ENCODE results near the gene WDFY3. TPM values are rescaled to one million over a fixed set of nuclear protein-coding genes. Genes with fewer than 3 reads are reported as not detected.

The WDFY3 gene
- total and polyA plus RNA-seq, 9 of the 15 experiments (the other 6 are each of a cell fraction or from before 2014, with no cell fraction given) = 0.58 to 13.5 (median 9.4) TPM

DNA sequence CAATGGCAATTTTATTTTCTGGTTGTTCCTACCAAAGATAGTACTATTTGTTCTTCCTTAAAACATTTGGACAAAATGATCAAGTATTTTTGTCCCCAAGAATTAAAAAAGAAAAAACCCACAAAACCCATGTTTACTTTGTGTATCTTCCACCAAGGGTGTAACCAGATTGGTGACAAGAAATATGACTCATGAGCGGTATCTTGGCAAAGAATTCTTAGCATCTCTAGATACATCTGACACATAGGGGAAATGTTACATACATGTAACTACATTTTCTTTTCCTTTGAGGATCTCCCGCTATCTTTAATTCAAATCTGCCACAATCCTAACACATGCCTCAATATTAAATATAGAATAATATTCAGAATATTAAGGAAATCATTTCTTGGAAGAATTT is 78.7 kb downstream of the WDFY3 start (continued):
- TF ChIP-seq PBX2 (CRISPR knock-in tag; IDR thresholded peaks at IDR 0.05; ENCODE audit: low read depth) (no peak), PBX2 (tag; conservative IDR thresholded peaks at IDR 0.05; ENCODE audit: low read depth) (0 out of 2 replicates have a peak, but pooled peaks have one; percentile 14), PRMT5 (CRISPR knock-in tag; IDR thresholded peaks at IDR 0.05) (no peak), JUN (IDR thresholded peaks at IDR 0.05; ENCODE audit: borderline replicate concordance, low read depth, low read length) (0 out of 2 replicates have a peak, but pooled peaks have one; percentile 43), JUN (CRISPR knock-in tag; IDR thresholded peaks at IDR 0.05; ENCODE audit: borderline replicate concordance) (no peak), SMARCE1 (IDR thresholded peaks at IDR 0.05) (0 out of 2 replicates have a peak, but pooled peaks have one; percentile 40), ARID1B (IDR thresholded peaks at IDR 0.05) (peak; percentile 49; the same call in 1 of the 2 replicates)

- Histone ChIP-seq H3K4me1 (replicated peaks in 1 of 2; ENCODE audit: control insufficient read depth in 2 of 2, insufficient read depth in 2 of 2, low read length in 2 of 2) (peaks cover 0 to 5% of the 10 kb centered on the region in 2 experiments; a peak in 2 of 5 replicates), H3K27me3 (ENCODE audit: control insufficient read depth in 2 of 2, insufficient read depth in 2 of 2, low read length in 2 of 2) (no peaks in the 10 kb centered on the region), H3K27ac (ENCODE audit: extremely low read depth, low read depth, low read length) (no peak overlapping the region), H3K9me1 (ENCODE audit: control insufficient read depth, insufficient read depth, low read length) (no peaks in the 10 kb centered on the region), H3K4me2 (ENCODE audit: insufficient read depth, low read length) (no peak overlapping the region), H3K4me3 (no peak overlapping the region), H4K20me1 (replicated peaks; ENCODE audit: control insufficient read depth, insufficient read depth, low read length) (no peaks in the 10 kb centered on the region), H2AFZ (ENCODE audit: low read depth, low read length) (no peak overlapping the region), H3K9me3 (replicated peaks; ENCODE audit: control insufficient read depth, insufficient read depth, low read depth, low read length) (no peaks in the 10 kb centered on the region), H3K9ac (ENCODE audit: insufficient read depth in 1 of 2, low read depth in 2 of 2, low read length in 2 of 2) (no peak overlapping the region), H3K36me3 (ENCODE audit: control insufficient read depth, insufficient read depth, low read length) (no peaks in the 10 kb centered on the region), H3K79me2 (ENCODE audit: control insufficient read depth, insufficient read depth, low read length) (no peaks in the 10 kb centered on the region)
- in situ Hi-C loops (cut with MboI) (no loop called here), intact Hi-C loops (cut with micrococcal nuclease) (no loop called here)
- DNase-seq (ENCODE audit: extremely low read depth in 1 of 4, low spot score in 3 of 4) = no peak
- 25% methylated on average over 4 of the region's 4 CpGs for WGBS (ENCODE audit: insufficient coverage, low coverage, missing lambda C conversion rate)
- ChIA-PET CTCF (ENCODE audit: low intra/inter-chr PET ratio) (no interaction called here), POLR2A (no interaction called here)
- no peak for TF ChIP-seq CTCF (IDR thresholded peaks at IDR 0.05 in 2 of 3, conservative IDR thresholded peaks at IDR 0.05 in 1 of 3; ENCODE audit: insufficient read depth in 2 of 3, low read depth in 1 of 3, low read length in 3 of 3)
- TF ChIP-seq, protein P1, sequence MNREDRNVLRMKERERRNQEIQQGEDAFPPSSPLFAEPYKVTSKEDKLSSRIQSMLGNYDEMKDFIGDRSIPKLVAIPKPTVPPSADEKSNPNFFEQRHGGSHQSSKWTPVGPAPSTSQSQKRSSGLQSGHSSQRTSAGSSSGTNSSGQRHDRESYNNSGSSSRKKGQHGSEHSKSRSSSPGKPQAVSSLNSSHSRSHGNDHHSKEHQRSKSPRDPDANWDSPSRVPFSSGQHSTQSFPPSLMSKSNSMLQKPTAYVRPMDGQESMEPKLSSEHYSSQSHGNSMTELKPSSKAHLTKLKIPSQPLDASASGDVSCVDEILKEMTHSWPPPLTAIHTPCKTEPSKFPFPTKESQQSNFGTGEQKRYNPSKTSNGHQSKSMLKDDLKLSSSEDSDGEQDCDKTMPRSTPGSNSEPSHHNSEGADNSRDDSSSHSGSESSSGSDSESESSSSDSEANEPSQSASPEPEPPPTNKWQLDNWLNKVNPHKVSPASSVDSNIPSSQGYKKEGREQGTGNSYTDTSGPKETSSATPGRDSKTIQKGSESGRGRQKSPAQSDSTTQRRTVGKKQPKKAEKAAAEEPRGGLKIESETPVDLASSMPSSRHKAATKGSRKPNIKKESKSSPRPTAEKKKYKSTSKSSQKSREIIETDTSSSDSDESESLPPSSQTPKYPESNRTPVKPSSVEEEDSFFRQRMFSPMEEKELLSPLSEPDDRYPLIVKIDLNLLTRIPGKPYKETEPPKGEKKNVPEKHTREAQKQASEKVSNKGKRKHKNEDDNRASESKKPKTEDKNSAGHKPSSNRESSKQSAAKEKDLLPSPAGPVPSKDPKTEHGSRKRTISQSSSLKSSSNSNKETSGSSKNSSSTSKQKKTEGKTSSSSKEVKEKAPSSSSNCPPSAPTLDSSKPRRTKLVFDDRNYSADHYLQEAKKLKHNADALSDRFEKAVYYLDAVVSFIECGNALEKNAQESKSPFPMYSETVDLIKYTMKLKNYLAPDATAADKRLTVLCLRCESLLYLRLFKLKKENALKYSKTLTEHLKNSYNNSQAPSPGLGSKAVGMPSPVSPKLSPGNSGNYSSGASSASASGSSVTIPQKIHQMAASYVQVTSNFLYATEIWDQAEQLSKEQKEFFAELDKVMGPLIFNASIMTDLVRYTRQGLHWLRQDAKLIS (CRISPR knock-in tag; IDR thresholded peaks at IDR 0.05) = no peak
- no peak for TF ChIP-seq COPS2 (conservative IDR thresholded peaks at IDR 0.05)
- TF ChIP-seq DMBX1 (CRISPR knock-in tag; IDR thresholded peaks at IDR 0.05; ENCODE audit: borderline replicate concordance) = no peak
- TF ChIP-seq CCAR2 (IDR thresholded peaks at IDR 0.05; ENCODE audit: low read depth, low read length) = no peak
- TF ChIP-seq ZNF3 (CRISPR knock-in tag; IDR thresholded peaks at IDR 0.05) = no peak
- no peak for FAIRE-seq
- no TSS peak for BruUV-seq (replicated peaks)
- ATAC-seq = no peak
Observed at GRCh38 chr4:84879651-84880200, 86.8 kb downstream of the WDFY3 start.
